Mesothelial cell of epicardium (in vitro differentiated cells): Measurements from ENCODE around the gene HSP90AB1. TPM values are rescaled to one million over a fixed set of nuclear protein-coding genes. Genes with fewer than 3 reads are reported as not detected.
A peak's percentile ranks its signal among the peaks of the same experiment; 100 is the strongest.

Source experiments
- DNase-seq, 2 experiments: peaks; one replicate each; pipeline ENCODE4 v3.0.0; 2021; ENCODE audit warnings: low spot score in 2 of 2; ENCODE audit not compliant: unreplicated experiment in 2 of 2
- H3K27ac Mint-ChIP-seq: 2 replicates; pipeline ENCODE4 v1.8.0; 2021; ENCODE audit warnings: mixed read lengths
- H3K27me3 Mint-ChIP-seq: 2 replicates; pipeline ENCODE4 v1.8.0; 2021; ENCODE audit warnings: low read depth, mixed read lengths
- H3K36me3 Mint-ChIP-seq: 2 replicates; pipeline ENCODE4 v1.8.0; 2021; ENCODE audit warnings: mixed read lengths
- H3K4me1 Mint-ChIP-seq: 2 replicates; pipeline ENCODE4 v1.8.0; 2021; ENCODE audit warnings: mixed read lengths
- H3K4me3 Mint-ChIP-seq: 2 replicates; pipeline ENCODE4 v1.8.0; 2021; ENCODE audit warnings: mild to moderate bottlenecking, moderate library complexity, mixed read lengths
- H3K9me3 Mint-ChIP-seq: 2 replicates; pipeline ENCODE4 v1.8.0; 2021; ENCODE audit warnings: mixed read lengths
- CTCF ChIP-seq: fragments of 200-600 bp; sonication (generic); IDR thresholded peaks from one replicate; pipeline ENCODE4 v1.5.0; 2021; ENCODE audit warnings: antibody characterized with exemption; ENCODE audit not compliant: unreplicated experiment
- total RNA-seq: library from RNA; stranded (reverse); gene quantifications from 3 replicates; pipeline ENCODE4 v1.2.1, GENCODE V29; 2021

The HSP90AB1 gene
- total RNA-seq, 1 donor from 2014 or later, result 992 TPM

GRCh38 chr6:44249082-44249748 lies 2.3 kb downstream of the HSP90AB1 start:
- peaks cover 27% of the 10 kb centered on the region for H3K4me1 Mint-ChIP-seq
- DNase-seq, result no peak
- H3K27me3 Mint-ChIP-seq, result no peaks in the 10 kb centered on the region
- H3K9me3 Mint-ChIP-seq, result no peaks in the 10 kb centered on the region
- TF ChIP-seq CTCF, result no peak
- H3K36me3 Mint-ChIP-seq, result peaks cover 47% of the 10 kb centered on the region
- peak overlapping the region; percentile 99 for H3K27ac Mint-ChIP-seq
- peak overlapping the region; percentile 98 for H3K4me3 Mint-ChIP-seq

- no peak overlapping the region for H3K27ac Mint-ChIP-seq
- H3K27me3 Mint-ChIP-seq, result no peaks in the 10 kb centered on the region
- DNase-seq, result no peak
- H3K4me3 Mint-ChIP-seq, result no peak overlapping the region
- H3K4me1 Mint-ChIP-seq, result peaks cover 27% of the 10 kb centered on the region
- no peaks in the 10 kb centered on the region for H3K9me3 Mint-ChIP-seq
- TF ChIP-seq CTCF, result no peak
- H3K36me3 Mint-ChIP-seq, result peaks cover 53% of the 10 kb centered on the region
These were observed 3.3 kb downstream of the HSP90AB1 start for GRCh38 chr6:44250067-44250717.

GRCh38 chr6:44250718-44251123 lies 3.8 kb downstream of the HSP90AB1 start:
- DNase-seq, result no peak
- Mint-ChIP-seq H3K36me3 (peaks cover 53% of the 10 kb centered on the region), H3K4me3 (no peak overlapping the region), H3K9me3 (no peaks in the 10 kb centered on the region), H3K27me3 (no peaks in the 10 kb centered on the region), H3K27ac (no peak overlapping the region), H3K4me1 (peaks cover 27% of the 10 kb centered on the region)
- no peak for TF ChIP-seq CTCF

GRCh38 chr6:44251576-44252524 lies 4.9 kb downstream of the HSP90AB1 start:
- H3K4me1 Mint-ChIP-seq, result peaks cover 36% of the 10 kb centered on the region
- H3K27ac Mint-ChIP-seq, result peak overlapping the region; percentile 17
- H3K9me3 Mint-ChIP-seq, result no peaks in the 10 kb centered on the region

More at GRCh38 chr6:44251576-44252524, 4.9 kb downstream of the HSP90AB1 start:
- H3K36me3 Mint-ChIP-seq, result peaks cover 53% of the 10 kb centered on the region
- H3K27me3 Mint-ChIP-seq, result no peaks in the 10 kb centered on the region
- no peak for TF ChIP-seq CTCF
- no peak overlapping the region for H3K4me3 Mint-ChIP-seq
- no peak for DNase-seq
